Astrocyte (in vitro differentiated cells and primary cell): Measurements from ENCODE around the gene AMH. TPM values are rescaled to one million over a fixed set of nuclear protein-coding genes. Genes with fewer than 3 reads are reported as not detected.

Experiments used
- DNase-seq: peaks from one replicate; pipeline ENCODE4 v3.0.0-alpha.2; 2010; ENCODE audit warnings: low read depth
- FAIRE-seq: peaks from 2 replicates; lab custom pipeline; 2011; peaks lifted over from hg19 to GRCh38; lab: Jason Lieb, UNC
- H2AFZ ChIP-seq: 2 replicates; pipeline ENCODE4 v1.6.0; 2012; ENCODE audit warnings: low read depth, low read length, inconsistent platforms
- H3K27ac ChIP-seq: 2 replicates; pipeline ENCODE4 v1.5.1; 2011; ENCODE audit warnings: low read depth, low read length, inconsistent platforms
- H3K27me3 ChIP-seq: 2 replicates; pipeline ENCODE4 v1.6.0; 2011; ENCODE audit warnings: low read length, inconsistent platforms; ENCODE audit not compliant: insufficient read depth
- H3K36me3 ChIP-seq: 2 replicates; pipeline ENCODE4 v1.5.1; 2011; ENCODE audit warnings: low read length, inconsistent platforms; ENCODE audit not compliant: insufficient read depth
- H3K4me1 ChIP-seq: 2 replicates; pipeline ENCODE4 v1.5.1; 2011; ENCODE audit warnings: low read length, inconsistent platforms; ENCODE audit not compliant: insufficient read depth
- H3K4me2 ChIP-seq: 2 replicates; pipeline ENCODE4 v1.6.0; 2012; ENCODE audit warnings: low read length, inconsistent platforms
- H3K4me3 ChIP-seq: 2 replicates; pipeline ENCODE4 v1.5.1; 2011; ENCODE audit warnings: low read depth, mild to moderate bottlenecking, low read length, inconsistent platforms; ENCODE audit not compliant: insufficient read depth
- H3K79me2 ChIP-seq: 2 replicates; pipeline ENCODE4 v1.6.0; 2012; ENCODE audit warnings: mild to moderate bottlenecking, low read length, inconsistent platforms; ENCODE audit not compliant: insufficient read depth
- H3K9ac ChIP-seq: 2 replicates; pipeline ENCODE4 v1.6.0; 2012; ENCODE audit warnings: mild to moderate bottlenecking, low read length, inconsistent platforms
- H3K9me3 ChIP-seq: 2 replicates; pipeline ENCODE4 v1.5.1; 2012; ENCODE audit warnings: low read depth, mild to moderate bottlenecking, low read length, inconsistent platforms; ENCODE audit not compliant: insufficient read depth
- H4K20me1 ChIP-seq: 2 replicates; pipeline ENCODE4 v1.6.0; 2012; ENCODE audit warnings: low read length, inconsistent platforms; ENCODE audit not compliant: insufficient read depth
- H3K27ac Mint-ChIP-seq: one replicate; pipeline ENCODE4 v1.8.0; 2021; ENCODE audit warnings: mild to moderate bottlenecking, mixed read lengths; ENCODE audit not compliant: unreplicated experiment
- H3K27me3 Mint-ChIP-seq: one replicate; pipeline ENCODE4 v1.8.0; 2021; ENCODE audit warnings: low read depth, mixed read lengths; ENCODE audit not compliant: unreplicated experiment
- H3K36me3 Mint-ChIP-seq: one replicate; pipeline ENCODE4 v1.8.0; 2021; ENCODE audit warnings: low read depth, mixed read lengths; ENCODE audit not compliant: unreplicated experiment
- H3K4me1 Mint-ChIP-seq: one replicate; pipeline ENCODE4 v1.8.0; 2021; ENCODE audit warnings: low read depth, mixed read lengths; ENCODE audit not compliant: unreplicated experiment
- H3K4me3 Mint-ChIP-seq: one replicate; pipeline ENCODE4 v1.8.0; 2021; ENCODE audit warnings: mild to moderate bottlenecking, moderate library complexity, mixed read lengths; ENCODE audit not compliant: unreplicated experiment
- H3K9me3 Mint-ChIP-seq: one replicate; pipeline ENCODE4 v1.8.0; 2021; ENCODE audit warnings: mild to moderate bottlenecking, mixed read lengths; ENCODE audit not compliant: unreplicated experiment
- CTCF ChIP-seq: IDR thresholded peaks from 2 replicates; pipeline ENCODE4 v1.5.1; 2011; ENCODE audit warnings: low read depth, mild to moderate bottlenecking, inconsistent platforms, low read length, moderate library complexity; ENCODE audit not compliant: insufficient read depth
- EZH2 ChIP-seq: IDR thresholded peaks from 2 replicates; pipeline ENCODE4 v1.6.1; 2012; ENCODE audit warnings: mild to moderate bottlenecking, low read length, inconsistent platforms; ENCODE audit not compliant: insufficient read depth
- total RNA-seq: library from RNA; stranded (reverse); gene quantifications from 2 replicates; pipeline ENCODE4 v1.2.1, GENCODE V29; 2021

The AMH gene
- total RNA-seq, 1 donor from 2014 or later = 4.6 TPM

GRCh38 chr19:2228157-2229030 is 20.7 kb upstream of the AMH start:
- TF ChIP-seq EZH2 (no peak), CTCF (no peak)
- H3K27me3 Mint-ChIP-seq = no peaks in the 10 kb centered on the region
- Histone ChIP-seq H4K20me1 (peaks cover 39% of the 10 kb centered on the region), H3K79me2 (peaks cover 18% of the 10 kb centered on the region), H2AFZ (no peak overlapping the region), H3K9me3 (no peaks in the 10 kb centered on the region), H3K4me2 (no peak overlapping the region), H3K27ac (no peak overlapping the region), H3K27me3 (no peaks in the 10 kb centered on the region), H3K4me1 (peaks cover 10% of the 10 kb centered on the region), H3K36me3 (peaks cover 9% of the 10 kb centered on the region), H3K4me3 (no peak overlapping the region), H3K9ac (no peak overlapping the region)
- peaks cover 2% of the 10 kb centered on the region for H3K4me1 Mint-ChIP-seq
- no peak overlapping the region for H3K27ac Mint-ChIP-seq
- H3K36me3 Mint-ChIP-seq = peaks cover 7% of the 10 kb centered on the region
- DNase-seq (no peak), FAIRE-seq (no peak)
- no peaks in the 10 kb centered on the region for H3K9me3 Mint-ChIP-seq
- peak overlapping the region; percentile 34 for H3K4me3 Mint-ChIP-seq

DNA sequence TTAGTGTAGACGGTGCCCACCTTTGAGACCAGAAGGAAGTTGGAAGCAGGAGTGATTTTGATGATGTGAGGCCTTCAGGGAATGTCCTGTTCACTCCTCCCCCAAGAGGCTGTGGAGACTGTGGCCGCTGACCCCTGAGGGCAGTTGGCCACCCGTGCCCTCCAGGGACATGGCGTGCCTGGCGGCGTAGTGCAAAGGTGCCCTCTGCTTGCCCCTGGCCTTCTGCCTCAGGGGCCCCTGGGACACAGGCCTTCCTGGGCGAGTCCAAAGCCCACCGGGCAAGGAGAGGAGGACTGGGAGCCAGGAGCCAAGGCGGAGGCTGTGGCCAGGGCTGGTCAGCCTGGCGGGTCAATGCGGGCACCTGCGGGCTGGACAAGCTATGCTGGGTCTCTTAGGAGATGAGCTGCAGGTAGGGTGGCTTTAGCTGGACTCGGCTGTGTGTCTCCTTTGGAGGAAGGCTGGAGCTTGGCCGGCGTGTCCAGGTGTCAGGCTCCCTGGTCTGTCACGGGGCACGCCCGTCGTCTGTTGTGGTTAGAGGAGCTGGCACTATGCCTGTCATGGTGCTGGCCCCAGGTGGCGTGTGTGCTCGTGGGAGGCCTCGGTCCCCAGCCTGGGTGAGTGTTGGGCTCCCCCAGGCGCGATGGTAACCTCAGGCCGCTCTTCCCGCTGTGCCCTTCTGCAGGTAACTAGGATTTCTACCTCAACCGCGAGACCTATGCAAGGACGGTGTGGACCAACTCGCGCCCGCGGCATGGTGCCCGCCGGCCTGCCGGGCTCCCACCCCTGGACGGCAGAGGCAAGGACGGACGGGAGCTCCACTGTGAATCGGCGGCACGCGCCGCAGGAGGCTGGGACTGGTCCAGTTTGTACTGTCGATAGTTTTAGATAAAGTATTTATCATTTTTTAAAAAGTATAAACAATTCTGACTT is 19.8 kb upstream of the AMH start:
- Histone ChIP-seq H3K27ac (no peak overlapping the region), H3K27me3 (no peaks in the 10 kb centered on the region), H3K79me2 (peaks cover 27% of the 10 kb centered on the region), H3K4me1 (peaks cover 17% of the 10 kb centered on the region), H3K4me3 (no peak overlapping the region), H3K36me3 (peaks cover 9% of the 10 kb centered on the region), H2AFZ (no peak overlapping the region), H3K9ac (no peak overlapping the region), H4K20me1 (peaks cover 49% of the 10 kb centered on the region), H3K4me2 (no peak overlapping the region), H3K9me3 (no peaks in the 10 kb centered on the region)
- no peaks in the 10 kb centered on the region for H3K27me3 Mint-ChIP-seq
- no peak for DNase-seq
- H3K4me1 Mint-ChIP-seq = peaks cover 4% of the 10 kb centered on the region
- FAIRE-seq = no peak
- H3K27ac Mint-ChIP-seq = no peak overlapping the region
- H3K4me3 Mint-ChIP-seq = peak overlapping the region; percentile 34
- H3K36me3 Mint-ChIP-seq = peaks cover 6% of the 10 kb centered on the region
- TF ChIP-seq EZH2 (no peak), CTCF (no peak)
- H3K9me3 Mint-ChIP-seq = no peaks in the 10 kb centered on the region
